Stomach (tissue), 4 donors: ENCODE results near the gene SLC25A34.

ENCODE experiments used
- EP300 ChIP-seq: sonication (generic); formaldehyde crosslinking; IDR thresholded peaks from one replicate; pipeline ENCODE4 v1.6.1; 2017; ENCODE audit warnings: antibody characterized with exemption
- POLR2A ChIP-seq, 4 donors: fragments of 450-650 bp; IDR thresholded peaks; one replicate each; pipeline ENCODE4 v1.6.1; 2016; ENCODE audit warnings: antibody characterized with exemption in 4 of 4, control low read depth in 2 of 4, mild to moderate bottlenecking in 1 of 4, moderate library complexity in 1 of 4
- POLR2AphosphoS5 ChIP-seq, 3 donors: sonication (generic); formaldehyde crosslinking; IDR thresholded peaks; one replicate each; pipeline ENCODE4 v1.6.1; 2016; ENCODE audit warnings: antibody characterized with exemption in 3 of 3
- TF ChIP-seq, protein P1 (sequence below), 7 experiments: fragments of 450-650 bp in 4 of 7; fragments of 200-600 bp in 3 of 7; sonication (generic) in 3 of 7; IDR thresholded peaks; one replicate each; pipeline ENCODE4 v1.5.1; 2016 to 2019; ENCODE audit warnings: antibody characterized with exemption in 7 of 7, control low read depth in 2 of 7, mild to moderate bottlenecking in 1 of 7

DNA sequence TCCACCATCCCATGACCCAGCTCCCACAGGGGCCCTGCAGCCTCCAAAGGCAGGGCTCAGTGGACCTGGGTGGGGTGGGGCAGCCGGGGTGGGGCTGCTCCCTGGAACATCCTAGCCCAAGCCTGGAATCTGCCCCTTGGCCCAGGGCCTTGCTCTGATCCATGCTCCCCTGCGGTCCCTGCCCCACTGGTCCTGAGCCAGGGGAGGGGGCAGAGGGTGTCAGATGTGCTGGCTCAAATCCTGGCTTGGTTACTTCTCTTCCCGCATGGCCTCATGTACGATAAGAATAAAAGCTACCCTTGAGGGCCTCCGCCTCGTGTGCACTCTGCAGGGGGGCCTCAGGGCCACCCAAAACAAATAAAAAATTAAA, 819 bp downstream of the SLC25A34 start:
- TF ChIP-seq, protein P1, sequence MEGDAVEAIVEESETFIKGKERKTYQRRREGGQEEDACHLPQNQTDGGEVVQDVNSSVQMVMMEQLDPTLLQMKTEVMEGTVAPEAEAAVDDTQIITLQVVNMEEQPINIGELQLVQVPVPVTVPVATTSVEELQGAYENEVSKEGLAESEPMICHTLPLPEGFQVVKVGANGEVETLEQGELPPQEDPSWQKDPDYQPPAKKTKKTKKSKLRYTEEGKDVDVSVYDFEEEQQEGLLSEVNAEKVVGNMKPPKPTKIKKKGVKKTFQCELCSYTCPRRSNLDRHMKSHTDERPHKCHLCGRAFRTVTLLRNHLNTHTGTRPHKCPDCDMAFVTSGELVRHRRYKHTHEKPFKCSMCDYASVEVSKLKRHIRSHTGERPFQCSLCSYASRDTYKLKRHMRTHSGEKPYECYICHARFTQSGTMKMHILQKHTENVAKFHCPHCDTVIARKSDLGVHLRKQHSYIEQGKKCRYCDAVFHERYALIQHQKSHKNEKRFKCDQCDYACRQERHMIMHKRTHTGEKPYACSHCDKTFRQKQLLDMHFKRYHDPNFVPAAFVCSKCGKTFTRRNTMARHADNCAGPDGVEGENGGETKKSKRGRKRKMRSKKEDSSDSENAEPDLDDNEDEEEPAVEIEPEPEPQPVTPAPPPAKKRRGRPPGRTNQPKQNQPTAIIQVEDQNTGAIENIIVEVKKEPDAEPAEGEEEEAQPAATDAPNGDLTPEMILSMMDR (IDR thresholded peaks at IDR 0.05), result no peak
- TF ChIP-seq POLR2AphosphoS5 (IDR thresholded peaks at IDR 0.05) (no peak), POLR2A (IDR thresholded peaks at IDR 0.05) (no peak), EP300 (no peak)
